RPMI8226 (cell line): ENCODE measurements around the gene S100A3.
A peak's percentile ranks its signal among the peaks of the same experiment; 100 is the strongest.
"Not testable (repeated sequence)": the region's sequence is repeated elsewhere in the genome, so short reads cannot be mapped to it uniquely, and the experiment has no call there.

Source experiments
- DNase-seq: peaks from one replicate; pipeline ENCODE4 v3.0.0-alpha.2; 2015

Gene S100A3

GRCh38 chr1:153548722-153549688 lies at the start of gene S100A3:
Gene S100A3 (minus strand): TSS chr1:153549258. CDS start chr1:153548485, 773 bp downstream.
- DNase-seq = no peak

- DNase-seq = peak; percentile 83
Observed at GRCh38 chr1:153598309-153599172, 49.5 kb upstream of the S100A3 start.

- no peak for DNase-seq
Observed at GRCh38 chr1:153597206-153597605, 48.1 kb upstream of the S100A3 start.

- DNase-seq = no peak
Observed at GRCh38 chr1:153592748-153593147, 43.7 kb upstream of the S100A3 start.

GRCh38 chr1:153588482-153588881 lies 39.4 kb upstream of the S100A3 start:
- no peak for DNase-seq

GRCh38 chr1:153588033-153588432 lies 39.0 kb upstream of the S100A3 start:
- DNase-seq = peak; percentile 67

- DNase-seq = no peak
Observed at GRCh38 chr1:153587314-153587713, 38.3 kb upstream of the S100A3 start.

- DNase-seq = no peak
Observed at GRCh38 chr1:153586347-153586746, 37.3 kb upstream of the S100A3 start.

- DNase-seq = no peak
Observed at GRCh38 chr1:153585006-153585405, 35.9 kb upstream of the S100A3 start.

- no peak for DNase-seq
Observed at GRCh38 chr1:153583976-153584375, 34.9 kb upstream of the S100A3 start.

GRCh38 chr1:153583514-153583913 lies 34.5 kb upstream of the S100A3 start:
- DNase-seq = not testable (repeated sequence)

GRCh38 chr1:153582836-153583235 lies 33.8 kb upstream of the S100A3 start:
- not testable (repeated sequence) for DNase-seq

GRCh38 chr1:153578936-153579335 lies 29.9 kb upstream of the S100A3 start:
- DNase-seq = no peak

GRCh38 chr1:153578490-153578889 lies 29.4 kb upstream of the S100A3 start:
- no peak for DNase-seq

GRCh38 chr1:153577624-153578051 lies 28.6 kb upstream of the S100A3 start:
- no peak for DNase-seq

GRCh38 chr1:153577138-153577537 lies 28.1 kb upstream of the S100A3 start:
- DNase-seq = no peak

GRCh38 chr1:153575497-153575896 lies 26.4 kb upstream of the S100A3 start:
- not testable (repeated sequence) for DNase-seq

- DNase-seq = not testable (repeated sequence)
Observed at GRCh38 chr1:153575081-153575491, 26.0 kb upstream of the S100A3 start.

GRCh38 chr1:153573351-153573750 lies 24.3 kb upstream of the S100A3 start:
- DNase-seq = no peak

- peak; percentile 90 for DNase-seq
Observed at GRCh38 chr1:153572569-153573015, 23.5 kb upstream of the S100A3 start.

GRCh38 chr1:153571706-153572105 lies 22.6 kb upstream of the S100A3 start:
- no peak for DNase-seq

- DNase-seq = no peak
Observed at GRCh38 chr1:153570874-153571273, 21.8 kb upstream of the S100A3 start.

GRCh38 chr1:153569465-153569864 lies 20.4 kb upstream of the S100A3 start:
- DNase-seq = no peak
